NCI-H2171 treated with DMSO at 0.1 percent for 48 hours (cell line): ENCODE measurements around the gene BBOX1.
A peak's percentile ranks its signal among the peaks of the same experiment; 100 is the strongest.
"Not testable (repeated sequence)": the region's sequence is repeated elsewhere in the genome, so short reads cannot be mapped to it uniquely, and the experiment has no call there.

Experiments
- DNase-seq: peaks from one replicate; lab custom pipeline; 2025; lab: John Stamatoyannopoulos, UW

Gene BBOX1

DNA sequence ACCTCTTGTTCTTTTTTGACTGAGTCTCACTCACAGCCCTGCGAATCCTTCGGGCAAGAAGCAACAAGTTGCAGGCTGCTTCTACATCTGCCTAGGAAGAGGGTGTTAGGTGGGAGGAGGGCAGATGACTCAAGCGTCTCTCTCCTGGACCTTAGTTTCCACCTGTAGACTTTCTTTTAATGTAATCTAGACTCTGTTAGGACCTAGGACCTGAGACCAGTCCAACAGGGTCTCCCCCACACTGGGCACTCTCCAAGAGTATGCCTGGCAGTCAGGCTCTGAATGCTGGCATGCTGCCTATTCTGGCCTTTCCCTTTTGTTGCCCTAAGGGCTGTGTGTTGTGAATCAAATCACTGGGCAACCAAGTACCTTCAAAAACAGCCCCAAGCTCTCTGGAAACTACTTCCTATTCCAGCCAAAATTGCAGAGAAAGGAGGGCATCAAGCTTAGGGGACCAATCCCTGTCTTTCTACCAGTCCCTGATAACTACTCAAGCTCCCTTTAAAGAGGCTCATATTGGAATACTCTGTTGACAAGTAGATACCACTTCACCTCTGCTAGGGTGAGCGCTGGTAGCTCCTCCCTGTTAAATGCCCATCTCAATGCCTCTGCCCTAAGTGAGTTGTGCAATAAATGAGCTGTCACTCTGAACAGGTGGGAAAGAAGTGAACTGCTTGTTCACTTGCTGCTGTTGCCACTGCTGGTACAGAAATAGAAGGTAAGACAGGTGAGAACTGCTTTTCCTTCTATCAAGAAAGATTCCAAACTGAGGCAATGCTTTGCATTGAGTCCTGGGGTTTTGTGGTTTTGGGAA lies at the start of gene BBOX1:
Gene BBOX1 (plus strand): TSS at position 514 of the 814 bp plus-strand sequence. CDS start 14,616 bp downstream, outside the sequence.
- DNase-seq: no peak

DNA sequence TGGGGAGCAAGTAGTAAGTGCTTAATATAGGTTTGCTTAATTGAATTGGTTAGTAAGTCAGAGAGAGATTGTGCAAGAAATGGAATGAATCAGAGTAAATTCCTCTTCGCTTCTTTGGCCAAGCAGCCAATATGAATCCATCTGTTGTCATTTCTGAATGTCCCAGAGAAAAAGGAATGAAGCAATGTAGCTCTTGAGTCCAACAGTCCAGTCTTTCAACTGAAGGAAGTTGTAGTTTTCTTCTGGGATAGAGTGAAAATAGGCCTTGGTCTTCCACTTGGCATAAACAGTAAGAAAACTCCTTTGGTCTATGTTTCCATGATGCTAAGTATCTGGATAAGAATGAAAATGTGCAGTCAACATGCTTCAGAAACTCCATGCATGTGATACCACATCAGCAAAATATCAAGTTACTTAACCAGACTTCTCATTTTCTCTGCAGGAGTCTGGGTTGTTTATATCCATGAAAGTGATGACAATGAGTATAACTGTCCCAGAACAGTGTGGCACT lies 48.5 kb upstream of the BBOX1 start:
- no peak for DNase-seq

DNA sequence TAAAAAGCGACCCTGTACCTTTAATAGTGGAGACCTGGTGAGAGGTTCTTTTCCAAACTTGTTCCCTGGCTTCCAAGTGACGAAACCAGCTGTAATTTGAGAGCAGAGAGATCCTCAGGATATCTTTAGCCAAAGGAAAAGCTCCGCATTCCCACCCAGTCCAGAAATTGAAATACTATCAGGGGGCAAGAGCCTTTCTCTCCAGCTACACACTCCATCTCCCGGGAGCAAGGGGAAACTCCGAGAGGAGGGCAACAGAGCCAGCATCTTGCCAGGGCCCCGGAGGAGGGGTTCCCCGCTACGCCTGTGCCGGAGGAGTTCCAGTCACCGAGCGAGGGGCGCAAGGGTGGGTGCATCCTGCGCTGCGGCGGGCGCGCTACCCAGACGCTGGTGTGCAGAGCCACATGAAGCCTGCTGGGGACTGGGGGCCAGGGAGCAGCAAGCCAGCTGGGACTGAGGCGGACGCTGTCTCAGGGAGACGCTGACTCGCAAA lies 46.6 kb upstream of the BBOX1 start, which contains the start of gene FIBIN:
Gene FIBIN (plus strand): TSS at position 148 of the 493 bp plus-strand sequence. CDS start 415 bp downstream, outside the sequence.
- DNase-seq: peak; percentile 24

GRCh38 chr11:26994631-26995095 lies 46.0 kb upstream of the BBOX1 start:
- no peak for DNase-seq

- no peak for DNase-seq
These were observed 44.7 kb upstream of the BBOX1 start for GRCh38 chr11:26995701-26996460.

GRCh38 chr11:26997378-26997777 lies 43.2 kb upstream of the BBOX1 start:
- no peak for DNase-seq

DNA sequence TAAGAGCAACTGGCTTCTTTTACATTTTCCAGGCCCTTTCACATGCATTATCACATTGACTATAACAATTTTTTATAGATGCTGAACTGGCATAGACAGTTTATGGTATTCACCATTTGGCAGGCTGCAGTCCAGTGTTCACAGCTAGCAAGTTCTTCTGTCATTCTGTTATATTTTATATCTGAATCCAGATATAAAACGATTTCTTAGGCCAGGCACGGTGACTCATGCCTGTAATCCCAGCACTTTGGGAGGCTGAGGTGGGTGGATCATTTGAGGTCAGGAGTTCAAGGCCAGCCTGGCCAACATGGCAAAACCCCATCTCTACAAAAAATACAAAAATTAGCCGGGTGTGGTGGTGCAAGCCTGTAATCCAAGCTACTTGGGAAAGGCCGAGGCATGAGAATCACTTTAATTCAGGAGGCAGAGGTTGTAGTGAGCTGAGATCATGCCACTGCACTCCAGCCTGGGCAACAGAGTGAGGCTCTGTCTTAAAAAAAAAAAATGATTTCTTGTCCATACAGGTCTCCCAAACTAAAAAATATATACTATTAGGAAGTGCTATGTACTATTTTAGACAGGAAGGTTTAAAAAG lies 39.4 kb upstream of the BBOX1 start:
- DNase-seq: not testable (repeated sequence)

- no peak for DNase-seq
These were observed 38.2 kb upstream of the BBOX1 start for GRCh38 chr11:27002431-27002830.

DNA sequence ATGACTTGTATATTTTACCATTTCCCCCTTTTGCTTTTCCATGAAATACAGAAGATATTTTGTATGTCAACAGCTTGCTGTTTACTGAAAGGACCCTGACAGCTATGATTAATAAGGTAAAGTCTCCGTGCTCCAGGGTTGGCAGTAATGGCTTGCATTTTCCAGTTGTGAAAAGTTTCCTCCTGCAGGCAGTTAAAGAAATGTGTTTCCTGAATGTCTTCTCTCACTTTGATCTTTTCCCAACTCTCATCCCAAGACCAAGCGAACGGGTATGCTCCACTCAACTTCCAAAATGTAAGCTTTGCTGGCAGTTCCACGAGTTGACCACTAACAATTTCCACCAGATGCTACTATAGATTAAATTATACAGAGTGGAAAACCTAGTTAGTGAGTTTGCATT lies 37.8 kb upstream of the BBOX1 start:
- no peak for DNase-seq

DNA sequence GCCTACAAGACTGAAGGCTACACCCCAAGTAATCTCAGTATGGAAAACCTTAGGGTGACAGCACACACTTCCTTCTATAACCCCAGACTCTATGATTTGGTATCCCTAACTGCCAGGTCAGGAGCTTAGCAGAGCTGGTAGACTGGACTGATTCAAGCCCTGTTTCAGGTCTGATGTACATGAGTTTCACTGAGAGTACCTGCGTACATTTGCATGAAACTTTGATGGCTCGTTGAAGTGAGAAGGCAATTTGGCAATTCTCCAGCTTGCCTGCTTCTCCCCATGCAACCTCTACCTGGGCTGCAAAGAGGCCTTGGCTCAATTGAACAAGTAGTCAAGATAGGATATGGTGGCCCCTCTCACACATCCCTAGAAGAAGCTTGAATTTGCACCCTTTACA lies 36.5 kb upstream of the BBOX1 start:
- no peak for DNase-seq

- no peak for DNase-seq
These were observed 31.6 kb upstream of the BBOX1 start for GRCh38 chr11:27008811-27009535.

- no peak for DNase-seq
These were observed 28.9 kb upstream of the BBOX1 start for GRCh38 chr11:27011560-27012233.

- DNase-seq: no peak
These were observed 28.2 kb upstream of the BBOX1 start for GRCh38 chr11:27012234-27012921.

GRCh38 chr11:27013781-27014361 lies 26.7 kb upstream of the BBOX1 start:
- DNase-seq: no peak

DNA sequence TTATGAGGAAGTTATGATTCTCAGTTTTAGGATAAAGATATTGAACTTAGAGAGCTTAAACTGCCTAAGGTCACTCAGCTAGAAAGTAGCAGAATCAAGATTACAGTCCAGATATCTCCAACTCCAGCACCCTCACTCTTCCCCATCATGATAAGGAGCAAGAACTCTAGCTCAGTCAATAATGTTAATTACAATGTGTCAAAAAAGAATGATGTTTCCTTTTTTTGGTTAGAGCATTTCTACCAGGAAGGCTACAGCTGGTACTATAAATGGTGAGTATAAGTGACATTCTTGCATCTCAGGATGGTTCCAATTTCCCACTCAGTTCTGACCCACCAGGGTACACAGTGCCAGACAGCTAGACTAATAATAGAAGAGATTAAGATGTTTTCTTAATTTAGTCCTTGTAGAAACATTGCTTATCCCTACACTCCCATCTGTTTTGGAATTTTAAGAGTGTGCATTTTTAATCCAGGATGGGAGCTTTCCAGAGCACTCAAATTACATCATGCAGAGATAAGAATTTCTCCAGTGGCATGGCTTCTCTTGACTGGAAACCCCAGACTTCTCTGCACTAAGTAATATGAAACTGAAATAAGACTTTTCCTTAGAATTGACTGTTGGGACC lies 21.6 kb upstream of the BBOX1 start:
- DNase-seq: no peak

GRCh38 chr11:27020751-27021150 lies 19.9 kb upstream of the BBOX1 start:
- DNase-seq: peak; percentile 18

DNA sequence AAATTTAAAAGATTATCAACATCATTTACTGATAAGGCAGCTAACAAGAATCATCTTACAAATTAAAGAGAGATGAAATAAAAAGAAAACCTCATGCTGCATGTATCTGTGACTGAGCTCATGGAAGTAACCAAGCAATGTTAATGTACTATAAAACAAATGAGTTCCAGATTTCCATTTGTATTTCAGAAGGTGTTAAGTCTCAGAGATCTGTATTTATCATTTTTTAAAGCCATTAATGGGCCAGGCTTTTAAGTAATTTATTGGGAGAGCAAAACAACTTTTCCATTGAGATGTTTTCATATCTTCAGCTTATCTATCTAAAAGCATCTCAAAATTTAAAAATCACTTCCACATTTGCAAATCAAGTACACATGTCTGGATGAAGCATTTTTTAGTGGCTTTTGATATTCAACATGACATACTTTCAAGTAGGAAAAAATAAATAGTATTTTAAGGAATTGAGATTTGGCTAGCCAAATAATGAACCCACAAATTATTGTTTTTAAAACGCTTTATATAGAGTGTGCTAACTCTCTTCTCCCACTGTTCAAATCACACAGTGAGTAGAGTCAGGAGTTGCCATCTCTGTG lies 17.9 kb upstream of the BBOX1 start:
- DNase-seq: no peak

DNA sequence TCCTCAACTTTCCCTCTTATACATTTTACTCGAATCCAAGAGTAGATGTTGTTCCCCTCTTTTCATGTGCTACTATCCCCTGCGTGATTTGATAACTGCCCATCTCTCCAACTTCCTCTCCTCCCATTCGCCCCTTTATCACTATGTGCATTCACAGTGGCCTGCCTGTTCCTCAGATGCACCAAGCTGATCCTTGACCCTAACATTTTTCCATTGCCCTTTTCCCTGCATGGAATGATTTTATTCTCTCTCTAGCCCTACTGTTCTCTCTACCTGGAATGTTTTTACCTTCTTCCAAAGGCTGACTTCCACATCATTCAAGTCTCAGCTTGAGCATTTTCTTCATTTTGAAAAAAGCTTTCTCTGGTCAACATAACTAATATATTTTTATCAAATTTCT lies 15.8 kb upstream of the BBOX1 start:
- DNase-seq: no peak

- no peak for DNase-seq
These were observed 15.2 kb upstream of the BBOX1 start for GRCh38 chr11:27025312-27025955.
